Measurements from ENCODE around the gene RAB1A. TPM values are rescaled to one million over a fixed set of nuclear protein-coding genes. Genes with fewer than 3 reads are reported as not detected.

Gene RAB1A
- total RNA-seq, 6 experiments from 2014 or later = 204 to 230 (median 222) TPM

DNA sequence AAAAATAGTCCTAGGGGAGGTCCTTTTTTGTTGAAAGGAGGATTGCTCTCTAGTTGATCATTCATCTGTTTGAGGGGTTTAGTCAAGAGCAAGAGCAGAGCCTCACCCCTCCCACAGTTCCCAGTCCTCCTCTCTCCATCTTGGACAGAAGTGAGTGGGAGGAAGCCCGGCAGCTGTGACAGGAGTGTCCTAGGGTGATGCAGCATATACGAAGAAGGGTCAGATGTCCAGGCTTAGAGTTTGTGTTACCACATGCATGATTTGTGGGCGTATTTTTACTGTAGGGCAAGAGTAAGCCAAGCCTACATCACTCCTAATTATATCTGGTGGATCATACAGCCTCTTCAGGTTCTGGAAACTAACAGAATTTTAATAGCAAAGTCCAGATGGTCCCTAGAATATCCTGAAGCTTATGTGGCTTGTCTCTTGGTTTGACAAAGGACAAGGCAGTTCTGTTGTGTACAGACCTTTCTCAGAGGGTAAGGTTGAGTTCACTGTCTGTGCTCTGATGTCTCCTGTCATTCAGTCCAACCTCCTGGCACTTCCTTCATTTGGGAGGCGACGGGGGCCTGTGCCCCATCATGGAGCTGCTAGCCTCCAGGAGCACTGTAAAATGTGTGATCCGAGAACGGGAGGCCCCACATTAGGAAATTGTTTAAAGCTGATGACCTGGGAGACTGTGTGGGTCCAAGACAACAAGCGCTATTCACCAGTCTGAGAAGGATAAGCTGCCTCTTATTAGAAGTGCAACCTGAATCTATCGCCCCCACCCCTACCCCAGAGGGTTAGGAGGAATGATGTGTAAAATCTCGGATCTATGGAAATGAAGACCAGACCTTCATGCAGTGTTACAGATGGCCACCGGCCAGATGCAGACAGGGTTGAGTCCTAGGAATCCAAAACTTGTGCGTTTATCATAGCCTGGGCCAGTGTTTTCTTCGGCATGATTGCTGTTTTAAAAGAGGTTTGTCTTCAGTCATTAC lies 66.8 kb downstream of the RAB1A start:
- H3K36me3 Mint-ChIP-seq (ENCODE audit: low read depth) = no peaks in the 10 kb centered on the region
- H3K9me3 Mint-ChIP-seq = no peaks in the 10 kb centered on the region
- no peak for DNase-seq
- peak overlapping the region; percentile 30; the same call in 1 of the 2 replicates for H3K27ac Mint-ChIP-seq
- H3K4me3 Mint-ChIP-seq = peak overlapping the region; percentile 85; the same call in 1 of the 2 replicates
- H3K27me3 Mint-ChIP-seq (ENCODE audit: insufficient read depth) = no peaks in the 10 kb centered on the region; the same call in none of the 2 replicates
- H3K4me1 Mint-ChIP-seq (ENCODE audit: low read depth) = peaks cover 37% of the 10 kb centered on the region
- TF ChIP-seq, protein P1, sequence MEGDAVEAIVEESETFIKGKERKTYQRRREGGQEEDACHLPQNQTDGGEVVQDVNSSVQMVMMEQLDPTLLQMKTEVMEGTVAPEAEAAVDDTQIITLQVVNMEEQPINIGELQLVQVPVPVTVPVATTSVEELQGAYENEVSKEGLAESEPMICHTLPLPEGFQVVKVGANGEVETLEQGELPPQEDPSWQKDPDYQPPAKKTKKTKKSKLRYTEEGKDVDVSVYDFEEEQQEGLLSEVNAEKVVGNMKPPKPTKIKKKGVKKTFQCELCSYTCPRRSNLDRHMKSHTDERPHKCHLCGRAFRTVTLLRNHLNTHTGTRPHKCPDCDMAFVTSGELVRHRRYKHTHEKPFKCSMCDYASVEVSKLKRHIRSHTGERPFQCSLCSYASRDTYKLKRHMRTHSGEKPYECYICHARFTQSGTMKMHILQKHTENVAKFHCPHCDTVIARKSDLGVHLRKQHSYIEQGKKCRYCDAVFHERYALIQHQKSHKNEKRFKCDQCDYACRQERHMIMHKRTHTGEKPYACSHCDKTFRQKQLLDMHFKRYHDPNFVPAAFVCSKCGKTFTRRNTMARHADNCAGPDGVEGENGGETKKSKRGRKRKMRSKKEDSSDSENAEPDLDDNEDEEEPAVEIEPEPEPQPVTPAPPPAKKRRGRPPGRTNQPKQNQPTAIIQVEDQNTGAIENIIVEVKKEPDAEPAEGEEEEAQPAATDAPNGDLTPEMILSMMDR (IDR thresholded peaks at IDR 0.05) = peak; percentile 17; the same call in 1 of the 2 replicates

DNA sequence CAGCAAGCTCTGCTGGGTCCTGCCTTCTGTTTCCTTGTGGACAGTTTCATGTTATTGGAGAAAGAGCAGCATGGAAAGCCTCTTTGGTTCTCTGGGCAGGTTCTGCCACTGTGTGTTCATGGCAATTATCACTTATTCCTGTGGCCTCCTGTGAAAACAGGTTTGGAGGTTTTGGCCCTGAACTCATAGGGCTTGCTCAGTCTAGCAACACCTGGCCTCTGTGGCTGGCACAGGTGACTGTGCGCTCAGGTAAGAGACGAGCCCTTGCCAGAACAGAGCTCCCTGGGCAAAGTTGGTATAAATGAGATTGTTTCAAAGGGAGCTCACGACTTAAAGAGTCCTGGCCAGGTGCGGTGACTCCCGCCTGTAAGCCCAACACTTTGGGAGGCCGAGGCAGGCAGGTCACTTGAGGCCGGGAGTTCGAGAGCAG lies 68.0 kb downstream of the RAB1A start:
- no peaks in the 10 kb centered on the region for H3K36me3 Mint-ChIP-seq (ENCODE audit: low read depth)
- TF ChIP-seq, protein P1 (IDR thresholded peaks at IDR 0.05) = no peak
- peaks cover 49% of the 10 kb centered on the region for H3K4me1 Mint-ChIP-seq (ENCODE audit: low read depth)
- H3K4me3 Mint-ChIP-seq = no peak overlapping the region
- DNase-seq = no peak
- H3K27ac Mint-ChIP-seq = no peak overlapping the region
- H3K27me3 Mint-ChIP-seq (ENCODE audit: insufficient read depth) = no peaks in the 10 kb centered on the region; the same call in 1 of the 2 replicates
- H3K9me3 Mint-ChIP-seq = no peaks in the 10 kb centered on the region

DNA sequence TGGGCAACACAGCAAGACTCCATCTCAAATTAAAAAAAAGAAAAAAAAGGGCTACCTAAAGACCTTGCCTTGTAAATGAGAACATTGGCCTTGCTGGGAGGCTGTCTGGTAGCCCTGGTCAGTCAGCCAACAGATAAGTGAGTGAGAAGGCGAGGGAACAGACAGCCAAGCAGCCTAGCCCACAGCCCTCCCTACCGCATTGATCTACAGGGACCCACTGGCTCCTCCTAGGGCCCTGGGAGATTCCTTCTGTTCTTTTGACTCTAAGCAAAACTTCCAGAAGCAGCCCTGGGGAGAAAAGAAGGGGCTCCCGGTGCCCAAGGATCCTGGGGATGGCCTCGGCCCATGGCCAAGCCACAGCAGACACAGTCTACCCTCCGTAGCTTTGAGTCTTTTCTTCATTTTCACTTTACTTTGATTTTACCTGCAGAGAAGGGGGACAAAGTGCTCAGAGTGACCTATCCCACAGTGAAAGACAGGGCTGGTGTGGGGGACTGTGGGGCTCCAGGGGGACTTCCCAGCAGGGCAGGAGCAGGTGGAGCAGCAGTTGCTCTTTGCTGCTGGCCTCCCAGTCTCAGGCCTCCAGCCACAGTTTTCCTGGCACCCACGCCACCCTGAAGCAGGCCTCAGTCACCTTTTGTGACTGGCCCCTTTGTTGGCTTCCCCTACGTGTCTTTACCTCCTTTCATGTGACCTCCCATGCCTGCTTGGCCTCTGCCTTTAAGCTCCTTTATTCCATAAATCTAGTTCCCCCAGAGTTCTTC lies 68.6 kb downstream of the RAB1A start:
- TF ChIP-seq, protein P1 (IDR thresholded peaks at IDR 0.05) = no peak
- Mint-ChIP-seq H3K9me3 (no peaks in the 10 kb centered on the region), H3K36me3 (ENCODE audit: low read depth) (no peaks in the 10 kb centered on the region), H3K27me3 (ENCODE audit: insufficient read depth) (no peaks in the 10 kb centered on the region; the same call in 1 of the 2 replicates), H3K4me3 (no peak overlapping the region), H3K27ac (no peak overlapping the region), H3K4me1 (ENCODE audit: low read depth) (peaks cover 51% of the 10 kb centered on the region)
- DNase-seq = no peak

DNA sequence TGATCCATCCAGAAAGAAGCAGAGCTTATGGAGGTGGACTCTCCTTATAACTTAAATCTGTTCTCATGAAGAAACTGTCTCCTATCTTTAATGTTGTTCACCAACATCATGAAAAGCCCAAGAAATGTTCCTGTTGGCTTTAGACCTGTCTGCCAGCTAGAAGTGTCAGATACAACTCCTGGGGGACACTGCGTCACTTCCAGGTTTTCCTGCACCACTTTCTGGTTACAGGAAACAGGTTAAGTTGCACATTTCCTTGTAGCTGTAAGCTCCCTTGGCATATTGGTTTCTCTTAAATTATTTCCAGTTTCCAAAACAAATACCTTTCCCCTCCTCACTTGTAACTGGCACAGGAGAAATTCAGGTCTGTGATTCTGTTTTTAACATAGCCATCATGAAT lies 70.8 kb downstream of the RAB1A start:
- Mint-ChIP-seq H3K27ac (no peak overlapping the region), H3K27me3 (ENCODE audit: insufficient read depth) (peaks cover 1% of the 10 kb centered on the region; the same call in 1 of the 2 replicates), H3K9me3 (no peaks in the 10 kb centered on the region), H3K4me3 (no peak overlapping the region), H3K36me3 (ENCODE audit: low read depth) (no peaks in the 10 kb centered on the region), H3K4me1 (ENCODE audit: low read depth) (peaks cover 40% of the 10 kb centered on the region)
- TF ChIP-seq, protein P1 (IDR thresholded peaks at IDR 0.05) = no peak
- DNase-seq = no peak

DNA sequence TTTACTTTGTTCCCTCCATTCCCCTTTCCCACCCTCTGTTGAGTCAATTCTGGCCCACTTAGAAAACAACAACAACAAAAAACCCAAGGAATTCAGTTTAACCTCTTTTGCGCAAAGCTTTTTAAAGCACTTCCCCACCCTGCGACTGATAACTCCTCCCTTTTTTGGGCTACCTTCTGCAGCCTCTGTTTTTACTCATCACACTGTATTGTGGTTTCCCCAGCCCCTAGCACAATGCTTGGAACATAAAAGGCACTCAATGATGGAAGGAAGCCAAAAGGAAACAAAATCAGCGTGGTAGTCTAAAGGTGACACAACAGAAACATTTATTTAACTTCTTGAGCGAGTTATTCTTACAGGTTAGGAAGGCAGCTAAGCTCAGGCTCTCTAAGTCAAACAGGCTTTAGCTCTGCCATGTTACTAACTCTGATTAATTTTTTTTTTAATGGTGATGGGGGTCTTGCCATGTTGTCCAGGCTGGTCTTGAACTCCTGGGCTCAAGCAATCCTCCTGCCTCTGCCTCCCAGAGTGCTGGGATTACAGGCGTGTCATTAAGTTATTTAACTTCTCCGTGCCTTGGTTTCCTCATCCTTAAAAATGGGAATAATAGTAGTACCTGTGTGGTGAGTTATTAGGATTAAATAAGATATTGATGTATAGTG lies 72.4 kb downstream of the RAB1A start:
- H3K27me3 Mint-ChIP-seq (ENCODE audit: insufficient read depth) = peaks cover 1% of the 10 kb centered on the region; the same call in 1 of the 2 replicates
- H3K36me3 Mint-ChIP-seq (ENCODE audit: low read depth) = no peaks in the 10 kb centered on the region
- peaks cover 25% of the 10 kb centered on the region for H3K4me1 Mint-ChIP-seq (ENCODE audit: low read depth)

More for the DNA sequence above, 72.4 kb downstream of the RAB1A start:
- H3K9me3 Mint-ChIP-seq = no peaks in the 10 kb centered on the region
- peak overlapping the region; percentile 78 for H3K27ac Mint-ChIP-seq
- peak overlapping the region; percentile 90 for H3K4me3 Mint-ChIP-seq
- TF ChIP-seq, protein P1 (IDR thresholded peaks at IDR 0.05) = no peak
- DNase-seq = no peak
